NB4 (cell line): ENCODE measurements around the gene ABI3.

Source experiments
- MAX ChIP-seq: IDR thresholded peaks from 2 replicates; pipeline ENCODE4 v1.6.1; 2011; ENCODE audit warnings: low read depth, low read length
- POLR2A ChIP-seq: IDR thresholded peaks from 2 replicates; pipeline ENCODE4 v1.6.1; 2011; ENCODE audit warnings: mild to moderate bottlenecking; ENCODE audit not compliant: insufficient read length; ENCODE audit errors: extremely low read depth
- TF ChIP-seq, protein P1 (sequence below): IDR thresholded peaks from one replicate; pipeline ENCODE4 v1.5.1; 2012; ENCODE audit warnings: low read depth, low read length

- TF ChIP-seq, protein P1, sequence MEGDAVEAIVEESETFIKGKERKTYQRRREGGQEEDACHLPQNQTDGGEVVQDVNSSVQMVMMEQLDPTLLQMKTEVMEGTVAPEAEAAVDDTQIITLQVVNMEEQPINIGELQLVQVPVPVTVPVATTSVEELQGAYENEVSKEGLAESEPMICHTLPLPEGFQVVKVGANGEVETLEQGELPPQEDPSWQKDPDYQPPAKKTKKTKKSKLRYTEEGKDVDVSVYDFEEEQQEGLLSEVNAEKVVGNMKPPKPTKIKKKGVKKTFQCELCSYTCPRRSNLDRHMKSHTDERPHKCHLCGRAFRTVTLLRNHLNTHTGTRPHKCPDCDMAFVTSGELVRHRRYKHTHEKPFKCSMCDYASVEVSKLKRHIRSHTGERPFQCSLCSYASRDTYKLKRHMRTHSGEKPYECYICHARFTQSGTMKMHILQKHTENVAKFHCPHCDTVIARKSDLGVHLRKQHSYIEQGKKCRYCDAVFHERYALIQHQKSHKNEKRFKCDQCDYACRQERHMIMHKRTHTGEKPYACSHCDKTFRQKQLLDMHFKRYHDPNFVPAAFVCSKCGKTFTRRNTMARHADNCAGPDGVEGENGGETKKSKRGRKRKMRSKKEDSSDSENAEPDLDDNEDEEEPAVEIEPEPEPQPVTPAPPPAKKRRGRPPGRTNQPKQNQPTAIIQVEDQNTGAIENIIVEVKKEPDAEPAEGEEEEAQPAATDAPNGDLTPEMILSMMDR = no peak
- TF ChIP-seq POLR2A (no peak), MAX (no peak)
These were observed 23.2 kb upstream of the ABI3 start for GRCh38 chr17:49187301-49187700.
